A549 (cell line): ENCODE data around the gene ZNF225.

Source experiments
- CTCF ChIP-seq: fragments of >200 bp; sonication (Bioruptor Twin); formaldehyde crosslinking; IDR thresholded peaks from 3 replicates; pipeline ENCODE4 v1.5.1; 2016
- POLR2A ChIP-seq: IDR thresholded peaks from 2 replicates; pipeline ENCODE4 v1.6.1; 2012; ENCODE audit warnings: mild to moderate bottlenecking, low read length
- RCOR1 ChIP-seq: fragments of 150-350 bp; IDR thresholded peaks from 2 replicates; pipeline ENCODE4 v1.6.1; 2014; ENCODE audit warnings: antibody characterized with exemption, low read length, low read depth
- TP53 ChIP-seq: fragments of 250-450 bp; sonication (Bioruptor Pico); IDR thresholded peaks from 2 replicates; pipeline ENCODE4 v1.5.0; 2021; ENCODE audit warnings: mild to moderate bottlenecking, moderate library complexity

GRCh38 chr19:44107751-44108150, 5.4 kb upstream of the ZNF225 start:
- TF ChIP-seq RCOR1 (no peak), CTCF (no peak), POLR2A (no peak), TP53 (CRISPR knock-in tag) (no peak)
